Measurements from ENCODE around the gene VTI1A. TPM values are rescaled to one million over a fixed set of nuclear protein-coding genes. Genes with fewer than 3 reads are reported as not detected.

Gene VTI1A
- total and polyA plus RNA-seq, 2 of the 8 experiments (the other 6 are each of a cell fraction or from before 2014, with no cell fraction given): 6.0 to 20.0 TPM

- H3K4me2 ChIP-seq (ENCODE audit: insufficient read depth in 1 of 2, low read depth in 2 of 2, low read length in 2 of 2): no peak overlapping the region
- H3K4me1 ChIP-seq (replicated peaks in 1 of 4; ENCODE audit: control insufficient read depth in 3 of 4, insufficient read depth in 4 of 4, low read length in 3 of 4): peaks cover 0 to 2% (median under 1%) of the 10 kb centered on the region in 4 experiments; a peak in 3 of 7 replicates
- no peaks in the 10 kb centered on the region for H3K79me1 ChIP-seq (ENCODE audit: low read depth, low read length)
- H3K79me2 ChIP-seq (ENCODE audit: control insufficient read depth in 1 of 2, insufficient read depth in 2 of 2, low read length in 2 of 2): no peaks in the 10 kb centered on the region
- FAIRE-seq (no peak), DNase-seq (ENCODE audit: low read depth in 1 of 2, low spot score in 2 of 2) (no peak)
- H4K91ac ChIP-seq (replicated peaks; ENCODE audit: insufficient read length, low read length): no peak overlapping the region
- H3K27ac ChIP-seq (ENCODE audit: low read depth, low read length): no peak overlapping the region
- H3K23me2 ChIP-seq (ENCODE audit: low read depth, low read length): no peaks in the 10 kb centered on the region
- H3K14ac ChIP-seq (ENCODE audit: insufficient read length): no peak overlapping the region
- peak overlapping the region; percentile 61; the same call in 1 of the 2 replicates for H2BK15ac ChIP-seq (ENCODE audit: low read length)
- no peaks in the 10 kb centered on the region for H3K9me3 ChIP-seq (ENCODE audit: insufficient read depth in 2 of 2, low read depth in 1 of 2, low read length in 1 of 2)
- no peak overlapping the region for H4K5ac ChIP-seq (ENCODE audit: insufficient read length, low read depth, low read length)
- H4K20me1 ChIP-seq (replicated peaks in 1 of 2; ENCODE audit: control insufficient read depth in 1 of 2, insufficient read depth in 2 of 2, low read length in 2 of 2): no peaks in the 10 kb centered on the region
- no peaks in the 10 kb centered on the region for H3K27me3 ChIP-seq (replicated peaks in 1 of 4; ENCODE audit: control insufficient read depth in 3 of 4, extremely low read depth in 1 of 4, insufficient read depth in 3 of 4, low read length in 3 of 4)
- H3K4me3 ChIP-seq (ENCODE audit: extremely low read depth in 1 of 4, insufficient read depth in 2 of 4, low read depth in 3 of 4, low read length in 4 of 4): no peak overlapping the region
- no peaks in the 10 kb centered on the region for H3K36me3 ChIP-seq (ENCODE audit: control insufficient read depth in 2 of 4, insufficient read depth in 4 of 4, low read length in 3 of 4)
- no peak overlapping the region for H3K56ac ChIP-seq (replicated peaks; ENCODE audit: insufficient read length, low read depth, low read length)
- H2AFZ ChIP-seq (ENCODE audit: low read length): no peak overlapping the region
- ChIA-PET POLR2A (ENCODE audit: partially characterized antibody) (interaction anchor here (0.6 to 1.1 kb wide), 2 partner anchors 12 to 137 kb away, joined by 3 to 4 read pairs; no protein-coding TSS in a partner anchor), CTCF (ENCODE audit: partially characterized antibody) (interaction anchor here (0.6 kb wide), 1 partner anchor 8 kb away, joined by 3 read pairs; no protein-coding TSS in a partner anchor)
- peak overlapping the region; percentile 49; the same call in 1 of the 2 replicates for H2AK5ac ChIP-seq (ENCODE audit: low read depth, low read length)
- TF ChIP-seq POU5F1 (IDR thresholded peaks at IDR 0.05; ENCODE audit: low read depth, low read length): no peak
- TF ChIP-seq CBX8 (IDR thresholded peaks at IDR 0.05; ENCODE audit: borderline replicate concordance, low read depth, low read length): no peak
- H2BK20ac ChIP-seq (ENCODE audit: low read length): no peak overlapping the region
- no peak overlapping the region for H2BK120ac ChIP-seq (replicated peaks; ENCODE audit: low read depth, low read length)
- no peak overlapping the region for H3K4ac ChIP-seq (replicated peaks; ENCODE audit: insufficient read length, low read depth, low read length)
- H2BK5ac ChIP-seq (ENCODE audit: low read depth, low read length): no peak overlapping the region
- no peak overlapping the region for H3K18ac ChIP-seq (ENCODE audit: extremely low read depth, low read length)
- H3K23ac ChIP-seq (ENCODE audit: insufficient read length): no peak overlapping the region
- no peak overlapping the region for H4K8ac ChIP-seq (ENCODE audit: extremely low read depth, insufficient read depth, low read length)
- 89% methylated on average over 7 of the region's 7 CpGs; no CpG with 5 or more reads in 1 of the 2 experiments for WGBS, 2 experiments (ENCODE audit: extremely low coverage in 1 of 2, insufficient coverage in 1 of 2, insufficient read length in 1 of 2, insufficient replicate concordance in 2 of 2, low coverage in 1 of 2, low lambda C conversion rate in 2 of 2, missing lambda C conversion rate in 1 of 2)
- H2BK12ac ChIP-seq (ENCODE audit: low read depth, low read length): peak overlapping the region; percentile 75; the same call in 1 of the 2 replicates
- H3K9ac ChIP-seq (replicated peaks in 1 of 4; ENCODE audit: extremely low read depth in 1 of 4, low read depth in 3 of 4, low read length in 3 of 4): no peak overlapping the region
Observed at GRCh38 chr10:112823604-112824003, 376.6 kb downstream of the VTI1A start.
